IMR-90 (cell line): ENCODE results near the gene NAA80. TPM values are rescaled to one million over a fixed set of nuclear protein-coding genes. Genes with fewer than 3 reads are reported as not detected.
A peak's percentile ranks its signal among the peaks of the same experiment; 100 is the strongest.
"Not testable (repeated sequence)": the region's sequence is repeated elsewhere in the genome, so short reads cannot be mapped to it uniquely, and the experiment has no call there.

Source experiments
- ATAC-seq: fragments of 200-7000 bp; cut with Tn5 transposase; 2 replicates; pipeline ENCODE4 v1.9.1; 2020; ENCODE audit warnings: low read depth, mild to moderate bottlenecking, moderate library complexity
- BruUV-seq: library from RNA; stranded (reverse); fragments of 400-500 nt; replicated peaks from 2 replicates; lab custom pipeline; 2021; lab: Mats Ljungman, UMichigan
- CTCF ChIA-PET: fragments of 300-600 bp; formaldehyde crosslinking; extraction: SDS; loops from one replicate; lab custom pipeline; 2021; ENCODE audit warnings: antibody characterized with exemption; lab: Yijun Ruan, JAX
- POLR2A ChIA-PET: fragments of 300-600 bp; sonication (Branson Sonifier 250); formaldehyde crosslinking; loops from one replicate; lab custom pipeline; 2022; ENCODE audit warnings: antibody characterized with exemption; ENCODE audit not compliant: unreplicated experiment; lab: Charles Lee
- DNase-seq: peaks from one replicate; pipeline ENCODE4 v3.0.0; 2013
- H2AFZ ChIP-seq: replicated peaks from 2 replicates; pipeline ENCODE3; 2013; ENCODE audit warnings: low read length, mild to moderate bottlenecking; ENCODE audit not compliant: poor library complexity
- H2AK5ac ChIP-seq: 2 replicates; pipeline ENCODE4 v1.6.1; 2013; ENCODE audit warnings: low read depth, low read length, inconsistent platforms
- H2AK9ac ChIP-seq: replicated peaks from 2 replicates; pipeline ENCODE3; 2013; ENCODE audit warnings: mild to moderate bottlenecking, low read depth, low read length, moderate library complexity; ENCODE audit not compliant: poor library complexity
- H2BK120ac ChIP-seq: 2 replicates; pipeline ENCODE4 v1.6.1; 2013; ENCODE audit warnings: low read depth, low read length, inconsistent platforms
- H2BK15ac ChIP-seq: 3 replicates; pipeline ENCODE4 v1.6.1; 2013; ENCODE audit warnings: low read depth, low read length, inconsistent platforms
- H2BK20ac ChIP-seq: 2 replicates; pipeline ENCODE4 v1.6.1; 2013; ENCODE audit warnings: low read depth, mild to moderate bottlenecking, inconsistent platforms, low read length, moderate library complexity
- H2BK5ac ChIP-seq: 2 replicates; pipeline ENCODE4 v1.6.1; 2013; ENCODE audit warnings: mild to moderate bottlenecking, low read depth, low read length, inconsistent platforms; ENCODE audit not compliant: poor library complexity, severe bottlenecking
- H3K14ac ChIP-seq: replicated peaks from 2 replicates; pipeline ENCODE4 v1.6.1; 2013; ENCODE audit warnings: low read depth, low read length, inconsistent platforms
- H3K18ac ChIP-seq: 2 replicates; pipeline ENCODE4 v1.6.1; 2013; ENCODE audit warnings: low read depth, low read length, control low read depth
- H3K23ac ChIP-seq: 2 replicates; pipeline ENCODE4 v1.6.1; 2013; ENCODE audit warnings: low read depth, low read length, inconsistent platforms
- H3K27ac ChIP-seq: 2 replicates; pipeline ENCODE4 v1.5.1; 2013; ENCODE audit warnings: mild to moderate bottlenecking, control low read depth, low read length; ENCODE audit not compliant: insufficient read depth
- H3K27me3 ChIP-seq: 2 replicates; pipeline ENCODE4 v1.6.1; 2013; ENCODE audit warnings: low read length; ENCODE audit not compliant: control insufficient read depth, insufficient read depth
- H3K36me3 ChIP-seq: 2 replicates; pipeline ENCODE4 v1.6.1; 2013; ENCODE audit warnings: low read length, mixed read lengths; ENCODE audit not compliant: control insufficient read depth, insufficient read depth
- H3K4ac ChIP-seq: 2 replicates; pipeline ENCODE4 v1.6.1; 2013; ENCODE audit warnings: low read depth, low read length, inconsistent platforms
- H3K4me1 ChIP-seq: 2 replicates; pipeline ENCODE4 v1.6.1; 2013; ENCODE audit warnings: low read length, mixed read lengths; ENCODE audit not compliant: control insufficient read depth, insufficient read depth
- H3K4me2 ChIP-seq: 2 replicates; pipeline ENCODE4 v1.6.1; 2013; ENCODE audit warnings: low read depth, mild to moderate bottlenecking, control low read depth, low read length, moderate library complexity
- H3K4me3 ChIP-seq: 2 replicates; pipeline ENCODE4 v1.5.1; 2013; ENCODE audit warnings: low read depth, mild to moderate bottlenecking, control low read depth, low read length, moderate library complexity; ENCODE audit not compliant: insufficient read depth
- H3K56ac ChIP-seq: 2 replicates; pipeline ENCODE4 v1.6.1; 2013; ENCODE audit warnings: low read length, inconsistent platforms; ENCODE audit not compliant: insufficient read depth; ENCODE audit errors: extremely low read depth
- H3K79me1 ChIP-seq, 2 experiments: 2 replicates each; pipeline ENCODE4 v1.6.1; 2013; ENCODE audit warnings: low read length in 2 of 2, inconsistent platforms in 1 of 2, low read depth in 1 of 2
- H3K9ac ChIP-seq: 2 replicates; pipeline ENCODE4 v1.6.1; 2013; ENCODE audit warnings: low read depth, low read length, control low read depth
- H3K9me1 ChIP-seq: 2 replicates; pipeline ENCODE4 v1.6.1; 2013; ENCODE audit warnings: low read length, inconsistent platforms; ENCODE audit not compliant: insufficient read depth
- H3K9me3 ChIP-seq: 2 replicates; pipeline ENCODE4 v1.6.1; 2013; ENCODE audit warnings: low read length; ENCODE audit not compliant: control insufficient read depth, insufficient read depth
- H4K20me1 ChIP-seq: 2 replicates; pipeline ENCODE4 v1.6.1; 2013; ENCODE audit warnings: low read length, inconsistent platforms; ENCODE audit not compliant: insufficient read depth
- H4K5ac ChIP-seq: 2 replicates; pipeline ENCODE4 v1.6.1; 2013; ENCODE audit warnings: mild to moderate bottlenecking, low read depth, low read length, control low read depth
- H4K8ac ChIP-seq, 2 experiments: 2 replicates each; pipeline ENCODE4 v1.6.1; 2013; ENCODE audit warnings: low read depth in 2 of 2, low read length in 2 of 2, control low read depth in 1 of 2, inconsistent platforms in 1 of 2
- H4K91ac ChIP-seq: 2 replicates; pipeline ENCODE4 v1.6.1; 2013; ENCODE audit warnings: low read depth, low read length, inconsistent platforms; ENCODE audit not compliant: insufficient read depth
- MAFK ChIP-seq: IDR thresholded peaks from 2 replicates; pipeline ENCODE4 v1.6.1; 2012; ENCODE audit warnings: low read depth, low read length, improper control_type of control experiment
- MXI1 ChIP-seq: IDR thresholded peaks from 2 replicates; pipeline ENCODE4 v1.6.1; 2012; ENCODE audit warnings: low read depth, mild to moderate bottlenecking, low read length, moderate library complexity, borderline replicate concordance
- RFX5 ChIP-seq: IDR thresholded peaks from 2 replicates; pipeline ENCODE4 v1.8.0; 2012; ENCODE audit warnings: low read depth, mild to moderate bottlenecking, low read length, moderate library complexity
- WGBS, 2 experiments: methylation state at CpG; one replicate each; pipeline versions ENCODE4 v1.1.5 to v1.1.7; 2013; ENCODE audit warnings: missing lambda C conversion rate in 2 of 2; ENCODE audit not compliant: insufficient read length in 1 of 2; ENCODE audit errors: extremely low coverage in 2 of 2; 5-methylcytosine and 5-hydroxymethylcytosine counted together
- dilution Hi-C: fragments of 300-500 bp; cut with HindIII; formaldehyde crosslinking; loops from one replicate; pipeline ENCODE4 v1.14.3; 2018; ENCODE audit warnings: low sequenced_read_pairs; ENCODE audit not compliant: unreplicated experiment
- in situ Hi-C: fragments of 300-500 bp; cut with MboI; formaldehyde crosslinking; loops from 3 replicates; pipeline ENCODE4 v1.14.3; 2019; ENCODE audit warnings: low sequenced_read_pairs, inconsistent platforms, mixed read lengths
- intact Hi-C: fragments of 100-400 bp; cut with micrococcal nuclease; formaldehyde crosslinking; loops from 2 replicates; pipeline ENCODE4 v1.10.0; 2022
- polyA plus RNA-seq, 3 experiments: library from polyadenylated mRNA; depleted of rRNA; stranded (reverse); fragments of >200 nt; gene quantifications; 2 replicates each; pipeline ENCODE4 v1.2.3, GENCODE V29; 2012; ENCODE audit warnings: low replicate concordance in 1 of 3
- total RNA-seq: library from RNA; depleted of rRNA; stranded (reverse); fragments of >200 nt; gene quantifications from 2 replicates; pipeline ENCODE4 v1.2.3, GENCODE V29; 2012

The NAA80 gene
- total and polyA plus RNA-seq, 2 of the 4 experiments (the other 2 are of a cell fraction) = 5.0 to 14.4 TPM

- TF ChIP-seq MAFK = no peak
- no peak for TF ChIP-seq RFX5
- TF ChIP-seq MXI1 = 0 out of 2 replicates have a peak, but pooled peaks have one; percentile 25
Observed at GRCh38 chr3:50272911-50273688, 26.1 kb downstream of the NAA80 start (continued).

- H4K8ac ChIP-seq, H3K27ac ChIP-seq, H3K9ac ChIP-seq, H3K23ac ChIP-seq, H3K14ac ChIP-seq, H4K5ac ChIP-seq, H4K20me1 ChIP-seq, H2AK5ac ChIP-seq, H3K9me3 ChIP-seq, H4K91ac ChIP-seq, H2AFZ ChIP-seq, intact Hi-C loops, H2BK20ac ChIP-seq, H3K27me3 ChIP-seq, H2BK15ac ChIP-seq, H3K56ac ChIP-seq, ATAC-seq, H3K18ac ChIP-seq, dilution Hi-C loops, H3K4ac ChIP-seq, H3K4me2 ChIP-seq, H2BK120ac ChIP-seq, H3K4me3 ChIP-seq, H2BK5ac ChIP-seq, H2AK9ac ChIP-seq, POLR2A ChIA-PET, BruUV-seq, DNase-seq: not testable (repeated sequence)
- Histone ChIP-seq H3K4me1 (peaks cover 34% of the 10 kb centered on the region), H3K36me3 (peaks cover 20% of the 10 kb centered on the region; the same call in 1 of the 2 replicates), H3K79me1 (peaks cover 3 to 27% of the 10 kb centered on the region in 2 experiments; a peak in 3 of 4 replicates), H3K9me1 (peaks cover 19% of the 10 kb centered on the region)
- no CpG with 5 or more reads among the region's 10 CpGs for WGBS, 2 experiments
- CTCF ChIA-PET = interaction anchor here (0.6 kb wide), 1 partner anchor 76 kb away, joined by 3 read pairs; no protein-coding TSS in a partner anchor
- in situ Hi-C loops = loop anchor here (5.0 kb wide), 2 partner anchors 45 to 80 kb away; partner anchors contain the start of gene GNAT1
Observed at GRCh38 chr3:50272538-50272910, 26.7 kb downstream of the NAA80 start.
